Nucleus accumbens (tissue), 56 donors: ENCODE measurements around the gene ROBO2.

Experiments
- DNase-seq, 56 donors: peaks; one replicate each; lab custom pipeline; 2025; lab: John Stamatoyannopoulos, UW

Gene ROBO2

GRCh38 chr3:77247817-77248216 lies 207.9 kb downstream of the ROBO2 start:
- DNase-seq, result peak in 3 of 56 donors; percentile 2 to 15 (median 8)

GRCh38 chr3:77248420-77248819 lies 208.5 kb downstream of the ROBO2 start:
- no peak for DNase-seq

GRCh38 chr3:77251136-77251535 lies 211.2 kb downstream of the ROBO2 start:
- no peak for DNase-seq

- DNase-seq, result peak in 10 of 56 donors; percentile 2 to 52 (median 18)
Measured at GRCh38 chr3:77254967-77255831, 215.3 kb downstream of the ROBO2 start.

- no peak for DNase-seq
Measured at GRCh38 chr3:77256584-77257503, 216.9 kb downstream of the ROBO2 start.

- no peak for DNase-seq
Measured at GRCh38 chr3:77259694-77260093, 219.8 kb downstream of the ROBO2 start.

GRCh38 chr3:77262361-77262760 lies 222.5 kb downstream of the ROBO2 start:
- DNase-seq, result no peak

- DNase-seq, result no peak
Measured at GRCh38 chr3:77267589-77267988, 227.7 kb downstream of the ROBO2 start.

GRCh38 chr3:77271306-77271705 lies 231.4 kb downstream of the ROBO2 start:
- DNase-seq, result no peak

GRCh38 chr3:77271711-77272110 lies 231.8 kb downstream of the ROBO2 start:
- no peak for DNase-seq

- no peak for DNase-seq
Measured at GRCh38 chr3:77279276-77279675, 239.4 kb downstream of the ROBO2 start.

GRCh38 chr3:77281721-77282120 lies 241.8 kb downstream of the ROBO2 start:
- DNase-seq, result peak in 1 of 56 donors; percentile 5

- DNase-seq, result no peak
Measured at GRCh38 chr3:77283108-77283507, 243.2 kb downstream of the ROBO2 start.

- DNase-seq, result no peak
Measured at GRCh38 chr3:77288348-77288747, 248.4 kb downstream of the ROBO2 start.

GRCh38 chr3:77296527-77296926 lies 256.6 kb downstream of the ROBO2 start:
- no peak for DNase-seq

- DNase-seq, result no peak
Measured at GRCh38 chr3:77298417-77298816, 258.5 kb downstream of the ROBO2 start.

- DNase-seq, result no peak
Measured at GRCh38 chr3:77303955-77304699, 264.2 kb downstream of the ROBO2 start.

GRCh38 chr3:77304700-77305021 lies 264.8 kb downstream of the ROBO2 start:
- DNase-seq, result no peak

GRCh38 chr3:77309460-77309859 lies 269.6 kb downstream of the ROBO2 start:
- no peak for DNase-seq

GRCh38 chr3:77313843-77314242 lies 273.9 kb downstream of the ROBO2 start:
- DNase-seq, result no peak

GRCh38 chr3:77319711-77320110 lies 279.8 kb downstream of the ROBO2 start:
- DNase-seq, result no peak
